Stimulated activated CD4-positive, alpha-beta T cell treated with anti-CD3 and anti-CD28 coated beads, Interleukin-1b, Interleukin-23, amount 100 ng/mL, for 1 hour (primary cell): ENCODE results near the gene NEMP1.
"Not testable (repeated sequence)": the region's sequence is repeated elsewhere in the genome, so short reads cannot be mapped to it uniquely, and the experiment has no call there.

ENCODE experiments used
- DNase-seq, 2 donors: peaks; one replicate each; pipeline ENCODE4 v3.0.0-alpha.2; 2020; ENCODE audit warnings: low read depth in 2 of 2

The NEMP1 gene

DNA sequence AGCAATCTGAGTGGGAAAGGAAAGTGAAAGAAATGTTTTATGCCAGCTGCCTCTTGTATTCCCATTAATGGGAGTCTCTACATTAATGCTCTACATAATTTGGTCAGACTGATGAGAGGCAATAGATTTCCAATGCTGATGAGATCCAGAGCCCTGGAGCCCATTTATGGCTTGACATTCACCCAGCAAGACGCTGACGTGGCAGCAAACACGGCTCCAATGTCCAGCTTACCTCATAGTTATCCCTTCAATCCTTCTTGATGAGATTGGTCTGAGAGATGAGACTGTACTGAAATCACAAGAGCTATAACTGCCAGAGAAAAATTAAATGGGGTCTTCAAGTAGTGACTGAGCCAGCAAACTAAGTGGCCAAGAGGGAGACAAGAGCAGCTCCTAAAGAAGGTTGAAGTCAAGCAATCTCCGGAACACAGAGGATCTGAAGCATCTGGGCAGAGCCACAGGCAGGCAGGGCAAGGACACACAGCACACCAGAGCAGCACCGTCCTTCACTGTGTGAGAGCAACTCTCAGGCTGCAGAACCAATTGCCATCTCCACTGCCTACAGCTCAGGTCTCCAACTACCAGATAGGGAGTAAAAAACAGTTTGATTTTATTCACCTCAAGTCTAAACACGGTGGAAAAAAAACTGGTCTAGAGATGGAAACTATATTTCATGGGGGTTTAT is 21.4 kb downstream of the NEMP1 start:
- no peak for DNase-seq

- DNase-seq = no peak
Measured at GRCh38 chr12:57055824-57056223, 22.8 kb downstream of the NEMP1 start.

GRCh38 chr12:57053901-57054300 is 24.7 kb downstream of the NEMP1 start:
- DNase-seq = not testable (repeated sequence)

DNA sequence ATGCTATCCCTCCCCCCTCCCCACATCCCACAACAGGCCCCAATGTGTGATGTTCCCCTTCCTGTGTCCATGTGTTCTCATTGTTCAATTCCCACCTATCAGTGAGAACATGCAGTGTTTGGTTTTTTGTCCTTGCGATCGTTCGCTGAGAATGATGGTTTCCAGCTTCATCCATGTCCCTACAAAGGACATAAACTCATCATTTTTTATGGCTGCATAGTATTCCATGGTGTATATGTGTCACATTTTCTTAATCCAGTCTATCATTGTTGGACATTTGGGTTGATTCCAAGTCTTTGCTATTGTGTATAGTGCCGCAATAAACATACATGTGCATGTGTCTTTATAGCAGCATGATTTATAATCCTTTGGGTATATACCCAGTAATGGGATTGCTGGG is 25.4 kb downstream of the NEMP1 start:
- DNase-seq = not testable (repeated sequence)

GRCh38 chr12:57051011-57051410 is 27.6 kb downstream of the NEMP1 start:
- DNase-seq = no peak

- no peak for DNase-seq
Measured at GRCh38 chr12:57049890-57050289, 28.7 kb downstream of the NEMP1 start, which contains the start of gene MYO1A. Gene MYO1A, minus strand, starts transcription at chr12:57050129. Its CDS starts 1,806 bp downstream, at chr12:57048323.

GRCh38 chr12:57049119-57049446 is 29.5 kb downstream of the NEMP1 start:
- DNase-seq = no peak

- no peak for DNase-seq
Measured at GRCh38 chr12:57048423-57049118, 30.0 kb downstream of the NEMP1 start.

GRCh38 chr12:57047981-57048380 is 30.6 kb downstream of the NEMP1 start:
- DNase-seq = no peak

GRCh38 chr12:57046947-57047890 is 31.4 kb downstream of the NEMP1 start:
- DNase-seq = no peak

DNA sequence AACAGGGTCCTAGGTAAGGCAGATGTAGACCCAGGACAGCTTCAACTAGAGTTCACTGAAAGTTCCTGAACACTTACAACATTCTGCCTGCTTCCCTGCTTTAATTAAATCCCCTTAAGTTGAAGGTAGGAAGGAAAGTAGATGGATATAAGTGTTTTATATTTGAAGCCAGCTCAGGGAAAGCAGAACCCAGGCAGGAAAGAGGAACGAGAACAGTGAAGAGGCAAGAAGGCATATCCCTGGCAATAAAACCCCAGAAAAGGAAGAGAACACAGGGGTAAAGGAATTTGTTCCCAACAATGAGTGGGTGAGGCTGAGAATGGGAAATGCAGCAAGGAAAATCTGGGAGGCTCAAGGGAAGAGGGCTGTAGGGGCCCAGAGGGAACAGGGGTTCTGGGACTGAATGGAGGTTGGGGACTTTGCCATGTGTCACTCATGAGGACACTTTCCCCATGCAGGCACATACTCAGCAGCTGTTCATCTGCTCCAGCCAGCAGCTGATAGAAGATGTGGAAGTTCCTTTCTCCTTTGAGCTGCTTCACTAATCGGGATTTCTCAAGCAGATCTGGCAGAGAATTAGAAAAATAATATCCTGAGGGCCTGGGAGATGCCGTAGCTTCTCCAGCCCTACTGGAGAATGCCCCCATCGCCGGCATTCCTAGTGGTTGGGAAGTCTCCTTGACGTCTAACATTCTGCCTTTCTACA is 32.4 kb downstream of the NEMP1 start:
- no peak for DNase-seq

DNA sequence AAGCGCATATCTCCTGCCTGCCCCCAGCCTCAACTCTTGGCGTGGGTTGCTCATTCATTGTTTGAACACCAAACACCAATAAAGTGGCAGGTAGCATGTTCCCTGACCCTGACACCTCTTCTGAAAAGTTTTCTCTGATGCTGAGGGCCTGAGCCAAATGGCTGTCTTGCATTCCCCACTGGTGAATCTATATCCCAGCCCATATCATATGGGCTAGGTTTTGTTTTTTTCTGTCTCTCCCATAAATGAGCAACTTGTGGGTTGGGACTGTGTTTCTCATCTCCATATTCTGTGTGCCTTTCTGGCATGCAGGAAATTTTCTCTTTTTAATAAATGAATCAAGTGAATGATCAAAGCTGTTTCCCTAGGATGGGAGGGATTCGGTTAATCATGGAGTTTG is 33.7 kb downstream of the NEMP1 start:
- DNase-seq = no peak

GRCh38 chr12:57044468-57044867 is 34.1 kb downstream of the NEMP1 start:
- no peak for DNase-seq

GRCh38 chr12:57042695-57043094 is 35.9 kb downstream of the NEMP1 start:
- DNase-seq = no peak

DNA sequence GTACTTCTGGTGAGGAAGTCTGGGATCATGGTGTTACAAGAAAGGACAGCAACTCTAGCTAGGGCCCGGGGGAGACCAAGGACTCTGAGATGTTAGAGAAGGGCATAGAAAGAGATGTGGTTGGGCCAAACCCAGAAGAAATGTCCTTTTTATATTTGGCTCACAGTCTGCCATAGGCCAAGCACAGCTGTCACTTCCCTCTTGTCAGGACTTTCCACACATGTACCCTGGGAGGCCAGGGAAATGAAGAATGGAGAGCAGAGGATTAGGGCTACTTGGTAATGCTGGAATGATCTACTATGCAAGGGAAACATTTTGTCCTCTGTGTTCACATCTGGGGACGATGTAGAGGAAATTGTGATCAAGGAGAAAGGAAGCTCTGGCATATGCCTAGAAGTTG is 37.8 kb downstream of the NEMP1 start:
- no peak for DNase-seq

DNA sequence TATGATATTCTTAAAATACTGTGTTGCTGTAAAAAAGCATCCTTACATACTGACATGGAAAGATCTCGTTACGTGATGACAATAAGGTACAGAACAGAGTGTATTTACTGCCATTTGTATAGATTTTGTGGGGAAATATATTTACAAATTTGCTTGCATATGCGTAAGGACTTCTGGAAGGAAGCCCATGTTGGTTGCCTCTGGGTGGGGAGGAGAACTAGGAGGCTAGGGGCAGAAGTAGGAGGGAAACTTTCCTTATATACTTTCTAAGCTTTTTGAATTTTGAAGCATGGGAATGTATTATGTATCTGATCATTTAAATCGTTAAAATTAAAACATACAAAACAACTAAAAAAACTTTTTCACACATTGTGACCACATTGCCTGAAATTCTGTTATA is 38.4 kb downstream of the NEMP1 start:
- no peak for DNase-seq

- DNase-seq = no peak
Measured at GRCh38 chr12:57039016-57039798, 39.4 kb downstream of the NEMP1 start.

GRCh38 chr12:57037264-57037663 is 41.3 kb downstream of the NEMP1 start:
- no peak for DNase-seq

DNA sequence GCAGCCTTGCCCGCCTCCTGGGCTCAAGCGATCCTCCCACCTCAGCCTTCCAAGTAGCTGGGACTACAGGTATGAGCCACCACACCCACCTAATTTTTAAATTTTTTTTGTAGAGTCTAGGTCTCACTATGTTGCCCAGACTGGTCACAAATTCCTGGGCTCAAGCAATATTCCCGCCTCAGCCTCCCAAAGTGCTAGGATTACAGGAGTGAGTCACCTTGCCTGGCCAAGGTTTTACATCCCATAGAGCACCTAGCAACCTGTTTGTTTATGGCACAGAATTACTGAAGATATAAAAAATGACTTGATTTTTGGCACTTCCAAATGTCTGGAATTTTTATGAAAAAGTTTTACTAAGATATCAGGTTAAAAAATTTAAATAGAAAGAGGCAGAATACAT is 45.2 kb downstream of the NEMP1 start:
- DNase-seq = no peak

- no peak for DNase-seq
Measured at GRCh38 chr12:57031789-57032188, 46.8 kb downstream of the NEMP1 start.

DNA sequence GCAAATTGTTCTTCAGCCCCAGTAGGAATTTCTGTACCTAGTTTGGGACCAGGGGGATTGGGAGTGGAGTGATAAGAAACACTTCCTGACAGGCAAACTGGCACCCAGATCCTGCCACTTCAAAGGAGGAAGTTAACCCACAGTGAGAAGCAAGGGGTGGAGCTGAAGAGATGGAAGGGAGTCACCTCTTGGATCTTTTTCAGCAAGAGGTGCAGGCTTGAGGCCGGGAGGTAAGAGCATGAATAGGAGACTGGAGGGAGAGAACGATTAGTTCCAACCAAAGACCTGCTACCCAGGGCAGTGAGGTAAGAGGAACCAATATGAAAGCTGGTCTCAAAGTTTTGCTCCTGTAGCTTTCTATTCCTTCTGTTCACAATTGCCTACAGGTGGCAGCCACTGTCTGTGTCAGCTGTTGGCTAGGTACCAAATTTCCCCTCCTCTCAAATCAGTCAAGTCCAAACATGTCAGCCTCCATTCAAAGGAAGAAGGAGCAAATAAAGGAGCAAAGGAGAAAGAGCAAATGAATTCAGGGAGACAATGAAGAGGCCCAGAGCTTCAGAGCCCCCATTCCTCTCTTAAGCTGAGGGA is 47.4 kb downstream of the NEMP1 start:
- DNase-seq = no peak
